K562 (cell line): Measurements from ENCODE around the gene IKBKE. TPM values are rescaled to one million over a fixed set of nuclear protein-coding genes. Genes with fewer than 3 reads are reported as not detected.

Source experiments
- BACH1 ChIP-seq: fragments of 200-800 bp; sonication (Bioruptor generic); IDR thresholded peaks from 2 replicates; pipeline ENCODE4 v1.6.1; 2016; ENCODE audit warnings: missing genetic modification characterization, missing compliant biosample characterization
- CC2D1A ChIP-seq: fragments of 450-650 bp; IDR thresholded peaks from 2 replicates; pipeline ENCODE4 v1.6.1; 2017; ENCODE audit warnings: mild to moderate bottlenecking
- CREB5 ChIP-seq: fragments of 250-450 bp; sonication (Bioruptor Pico); IDR thresholded peaks from 2 replicates; pipeline ENCODE4 v1.5.0; 2020; ENCODE audit warnings: mild to moderate bottlenecking
- CTCFL ChIP-seq: IDR thresholded peaks from 2 replicates; pipeline ENCODE4 v1.6.1; 2011; ENCODE audit warnings: borderline replicate concordance, low read depth, mild to moderate bottlenecking, moderate library complexity, low read length; ENCODE audit not compliant: insufficient read depth, poor library complexity, severe bottlenecking
- E2F3 ChIP-seq: fragments of 250-450 bp; sonication (Bioruptor Pico); IDR thresholded peaks from 2 replicates; pipeline ENCODE4 v1.4.0; 2020; ENCODE audit warnings: mild to moderate bottlenecking
- ELF4 ChIP-seq: fragments of 450-650 bp; formaldehyde crosslinking; IDR thresholded peaks from 2 replicates; pipeline ENCODE4 v1.4.0; 2022; ENCODE audit warnings: missing genetic modification characterization
- ESRRA ChIP-seq: fragments of 450-650 bp; IDR thresholded peaks from 2 replicates; pipeline ENCODE4 v1.6.1; 2014; ENCODE audit warnings: low read depth, mild to moderate bottlenecking, moderate library complexity, borderline replicate concordance
- FOXA1 ChIP-seq: fragments of 450-650 bp; IDR thresholded peaks from 2 replicates; pipeline ENCODE4 v1.6.1; 2016; ENCODE audit warnings: mild to moderate bottlenecking, borderline replicate concordance
- HMG20A ChIP-seq: fragments of 450-650 bp; formaldehyde crosslinking; conservative IDR thresholded peaks from 2 replicates; pipeline ENCODE4 v1.4.0; 2020; ENCODE audit warnings: mild to moderate bottlenecking, mixed read lengths
- NFE2 ChIP-seq: IDR thresholded peaks from 2 replicates; pipeline ENCODE4 v1.6.1; 2014; ENCODE audit warnings: antibody characterized with exemption, low read depth
- PHF8 ChIP-seq: fragments of 200-600 bp; sonication (generic); IDR thresholded peaks from 2 replicates; pipeline ENCODE4 v1.6.1; 2012; ENCODE audit warnings: mixed run types, mild to moderate bottlenecking, inconsistent platforms, low read length, moderate library complexity, borderline replicate concordance
- PPARD ChIP-seq: fragments of 250-450 bp; sonication (Bioruptor Pico); IDR thresholded peaks from 2 replicates; pipeline ENCODE4 v1.8.0; 2022; ENCODE audit warnings: inconsistent platforms, mild to moderate bottlenecking, moderate library complexity
- RCOR1 ChIP-seq, 2 experiments: IDR thresholded peaks; 2 replicates each; pipeline ENCODE4 v1.6.1; 2012; ENCODE audit warnings: low read depth in 2 of 2, low read length in 2 of 2, borderline replicate concordance in 1 of 2, improper control_type of control experiment in 1 of 2
- RFX1 ChIP-seq: fragments of 450-650 bp; IDR thresholded peaks from 2 replicates; pipeline ENCODE4 v1.6.1; 2016; ENCODE audit warnings: mild to moderate bottlenecking, moderate library complexity
- SOX6 ChIP-seq: fragments of 450-650 bp; IDR thresholded peaks from 2 replicates; pipeline ENCODE4 v1.6.1; 2014; ENCODE audit warnings: mild to moderate bottlenecking
- TEAD1 ChIP-seq, 2 experiments: fragments of 450-650 bp in 1 of 2; sonication (generic) in 1 of 2; formaldehyde crosslinking; IDR thresholded peaks; 2 replicates each; pipeline versions ENCODE4 v1.4.0 to v1.8.0; 2020 to 2022; ENCODE audit warnings: mild to moderate bottlenecking in 2 of 2, missing genetic modification reagents in 1 of 2
- TOE1 ChIP-seq, 2 experiments: fragments of 450-650 bp in 1 of 2; sonication (generic) in 1 of 2; formaldehyde crosslinking in 1 of 2; IDR thresholded peaks; 2 replicates each; pipeline versions ENCODE4 v1.7.1 to v1.8.0; 2016 to 2022; ENCODE audit warnings: borderline replicate concordance in 2 of 2, mild to moderate bottlenecking in 2 of 2, antibody characterized with exemption in 1 of 2, inconsistent platforms in 1 of 2, low read depth in 1 of 2, missing genetic modification reagents in 1 of 2, moderate library complexity in 1 of 2
- TSC22D4 ChIP-seq: fragments of 450-650 bp; IDR thresholded peaks from 2 replicates; pipeline ENCODE4 v1.6.1; 2016; ENCODE audit warnings: missing genetic modification characterization, missing biosample characterization, control low read depth
- XRCC4 ChIP-seq: IDR thresholded peaks from one replicate; pipeline ENCODE4 v1.6.1; 2011; ENCODE audit not compliant: insufficient read depth, insufficient read length; ENCODE audit errors: extremely low read depth
- YBX1 ChIP-seq: fragments of 450-650 bp; IDR thresholded peaks from 2 replicates; pipeline ENCODE4 v1.7.1; 2016; ENCODE audit warnings: mild to moderate bottlenecking
- ZKSCAN1 ChIP-seq: fragments of 150-350 bp; IDR thresholded peaks from 2 replicates; pipeline ENCODE4 v1.6.1; 2016; ENCODE audit warnings: low read depth, low read length
- ZNF253 ChIP-seq: fragments of 250-450 bp; sonication (Bioruptor Pico); conservative IDR thresholded peaks from 2 replicates; pipeline ENCODE4 v1.6.1; 2021; ENCODE audit warnings: mild to moderate bottlenecking
- ZNF280A ChIP-seq: fragments of 450-650 bp; IDR thresholded peaks from 2 replicates; pipeline ENCODE4 v1.6.1; 2018; ENCODE audit warnings: mild to moderate bottlenecking, low read depth; ENCODE audit not compliant: partially characterized antibody
- ZNF347 ChIP-seq: fragments of 450-650 bp; formaldehyde crosslinking; IDR thresholded peaks from 2 replicates; pipeline ENCODE4 v1.4.0; 2020; ENCODE audit warnings: low read depth, mild to moderate bottlenecking, moderate library complexity
- ZNF583 ChIP-seq: fragments of 250-450 bp; sonication (Bioruptor Pico); IDR thresholded peaks from 2 replicates; pipeline ENCODE4 v1.4.0; 2020
- polyA plus RNA-seq, 8 experiments: library from polyadenylated mRNA; depleted of rRNA in 4 of 8; stranded (reverse) in 5 of 8; unstranded in 3 of 8; fragments of >200 nt; fragmentation: Nextera tagmentation in 2 of 8; fragmentation: Illumina TruSeq in 1 of 8; extraction: Ambion mirVana in 2 of 8; extraction: Trizol in 1 of 8; gene quantifications; 2 replicates each; pipeline versions ENCODE4 v1.2.1 to v1.2.3, GENCODE V29; 2011 to 2014; ENCODE audit warnings: inconsistent platforms in 1 of 8, missing spikeins in 1 of 8
- total RNA-seq, 7 experiments: library from RNA; depleted of rRNA in 6 of 7; stranded (reverse); fragments of >200 nt in 6 of 7; fragmentation: Illumina TruSeq in 2 of 7; extraction: Trizol in 2 of 7; gene quantifications; 2 replicates each; pipeline versions ENCODE4 v1.2.1 to v1.2.3, GENCODE V29; 2011 to 2021; ENCODE audit warnings: low replicate concordance in 1 of 7

IKBKE gene
- total and polyA plus RNA-seq, 9 of the 15 experiments (the other 6 are each of a cell fraction or from before 2014, with no cell fraction given), result 2.3 to 9.0 (median 4.8) TPM

GRCh38 chr1:206544562-206545257, 74.4 kb downstream of the IKBKE start (continued):
- TF ChIP-seq XRCC4 (no peak), RFX1 (no peak), ZNF347 (CRISPR knock-in tag) (no peak), TEAD1 (CRISPR knock-in tag; IDR thresholded peaks at IDR 0.05) (peak; percentile 19 to 42; a peak in 1 of 4 replicates), ZNF583 (CRISPR knock-in tag) (peak; percentile 40; the same call in 1 of the 2 replicates), CTCFL (no peak), ESRRA (0 out of 2 replicates have a peak, but pooled peaks have one; percentile 17), HMG20A (no peak), BACH1 (no peak), PHF8 (no peak), ZKSCAN1 (peak; percentile 48; the same call in 1 of the 2 replicates), NFE2 (no peak), ZNF280A (no peak), RCOR1 (IDR thresholded peaks at IDR 0.05; ENCODE audit: borderline replicate concordance in 1 of 2, low read depth in 2 of 2, low read length in 2 of 2) (peak in 1 of 2 experiments; percentile 44; a peak in 1 of 4 replicates), TSC22D4 (tag) (no peak), CC2D1A (peak; percentile 88), YBX1 (no peak), ELF4 (CRISPR knock-in tag) (0 out of 2 replicates have a peak, but pooled peaks have one; percentile 40), ZNF253 (CRISPR knock-in tag) (no peak), SOX6 (peak; percentile 31; the same call in 1 of the 2 replicates), TOE1 (IDR thresholded peaks at IDR 0.05; ENCODE audit: borderline replicate concordance) (no peak), TOE1 (CRISPR knock-in tag; IDR thresholded peaks at IDR 0.05; ENCODE audit: borderline replicate concordance, low read depth) (no peak), PPARD (CRISPR knock-in tag) (no peak), E2F3 (CRISPR knock-in tag) (peak; percentile 53; the same call in 1 of the 2 replicates), FOXA1 (no peak), CREB5 (CRISPR knock-in tag) (no peak)
